HEK293 (cell line): ENCODE measurements around the gene STK39.

Experiments
- CTCF ChIA-PET: fragments of 350-600 bp; formaldehyde crosslinking; extraction: SDS; loops from one replicate; lab custom pipeline; 2021; ENCODE audit warnings: antibody characterized with exemption; lab: Yijun Ruan, JAX
- POLR2A ChIA-PET: fragments of 300-600 bp; formaldehyde crosslinking; extraction: SDS; loops from one replicate; lab custom pipeline; 2020; ENCODE audit warnings: antibody characterized with exemption, inconsistent platforms; lab: Yijun Ruan, JAX
- H3K27ac ChIP-seq: fragments of 200-500 bp; sonication (Bioruptor generic); 2 replicates; pipeline ENCODE4 v1.5.1; 2014; ENCODE audit warnings: low read depth, low read length, control low read depth, inconsistent platforms; ENCODE audit errors: extremely low read depth
- H3K36me3 ChIP-seq, 2 experiments: fragments of 200-500 bp in 1 of 2; sonication (Bioruptor generic) in 1 of 2; 1 replicate in 1 of 2; 2 replicates in 1 of 2; pipeline ENCODE4 v1.5.1; 2014 to 2017; ENCODE audit warnings: inconsistent platforms in 2 of 2, low read length in 2 of 2; ENCODE audit not compliant: control insufficient read depth in 2 of 2, insufficient read depth in 1 of 2
- H3K4me1 ChIP-seq: fragments of 200-500 bp; sonication (Bioruptor generic); 2 replicates; pipeline ENCODE4 v1.5.1; 2014; ENCODE audit warnings: mild to moderate bottlenecking, low read length, inconsistent platforms; ENCODE audit not compliant: control insufficient read depth, insufficient read depth
- H3K4me3 ChIP-seq: 2 replicates; pipeline ENCODE4 v1.5.1; 2011; ENCODE audit warnings: low read depth, mild to moderate bottlenecking, control low read depth, low read length, moderate library complexity
- H3K9me3 ChIP-seq: fragments of 200-500 bp; sonication (Bioruptor generic); 2 replicates; pipeline ENCODE4 v1.5.1; 2014; ENCODE audit warnings: low read depth, low read length, inconsistent platforms; ENCODE audit not compliant: control insufficient read depth, insufficient read depth
- GLI4 ChIP-seq: fragments of 450-650 bp; formaldehyde crosslinking; IDR thresholded peaks from 2 replicates; pipeline ENCODE4 v1.5.1; 2016; ENCODE audit warnings: missing biosample characterization, missing genetic modification characterization
- KLF9 ChIP-seq: fragments of 450-650 bp; formaldehyde crosslinking; IDR thresholded peaks from 2 replicates; pipeline ENCODE4 v1.5.1; 2016; ENCODE audit warnings: missing biosample characterization, missing genetic modification characterization, low read depth
- OSR2 ChIP-seq: fragments of 450-650 bp; formaldehyde crosslinking; IDR thresholded peaks from 2 replicates; pipeline ENCODE4 v1.5.1; 2016; ENCODE audit warnings: missing biosample characterization, missing genetic modification characterization
- YY1 ChIP-seq: fragments of 450-650 bp; formaldehyde crosslinking; IDR thresholded peaks from 2 replicates; pipeline ENCODE4 v1.5.1; 2018; ENCODE audit warnings: missing biosample characterization, missing genetic modification characterization
- ZBTB1 ChIP-seq: fragments of 450-650 bp; formaldehyde crosslinking; IDR thresholded peaks from 2 replicates; pipeline ENCODE4 v1.5.1; 2016; ENCODE audit warnings: missing biosample characterization, missing genetic modification characterization
- ZBTB17 ChIP-seq: fragments of 450-650 bp; formaldehyde crosslinking; IDR thresholded peaks from 2 replicates; pipeline ENCODE4 v1.5.1; 2016; ENCODE audit warnings: missing biosample characterization, missing genetic modification characterization
- ZEB2 ChIP-seq: fragments of 450-650 bp; formaldehyde crosslinking; IDR thresholded peaks from 2 replicates; pipeline ENCODE4 v1.5.1; 2016; ENCODE audit warnings: missing biosample characterization, missing genetic modification characterization
- ZNF10 ChIP-seq: fragments of 450-650 bp; formaldehyde crosslinking; IDR thresholded peaks from 2 replicates; pipeline ENCODE4 v1.5.1; 2017; ENCODE audit warnings: missing biosample characterization, missing genetic modification characterization
- ZNF174 ChIP-seq: fragments of 450-650 bp; formaldehyde crosslinking; IDR thresholded peaks from 2 replicates; pipeline ENCODE4 v1.5.0; 2017; ENCODE audit warnings: missing biosample characterization, mild to moderate bottlenecking, missing genetic modification characterization
- ZNF2 ChIP-seq: fragments of 450-650 bp; formaldehyde crosslinking; IDR thresholded peaks from 2 replicates; pipeline ENCODE4 v1.5.1; 2016; ENCODE audit warnings: missing biosample characterization, missing genetic modification characterization
- ZNF202 ChIP-seq: fragments of 450-650 bp; formaldehyde crosslinking; IDR thresholded peaks from 2 replicates; pipeline ENCODE4 v1.5.1; 2016; ENCODE audit warnings: missing biosample characterization, missing genetic modification characterization, borderline replicate concordance
- ZNF350 ChIP-seq: fragments of 450-650 bp; formaldehyde crosslinking; IDR thresholded peaks from 2 replicates; pipeline ENCODE4 v1.5.0; 2017; ENCODE audit warnings: missing biosample characterization, mild to moderate bottlenecking, missing genetic modification characterization
- ZNF585B ChIP-seq: fragments of 450-650 bp; formaldehyde crosslinking; IDR thresholded peaks from 2 replicates; pipeline ENCODE4 v1.5.1; 2016; ENCODE audit warnings: missing biosample characterization, missing genetic modification characterization
- ZNF707 ChIP-seq: fragments of 450-650 bp; formaldehyde crosslinking; IDR thresholded peaks from 2 replicates; pipeline ENCODE4 v1.5.1; 2016; ENCODE audit warnings: missing biosample characterization, missing genetic modification characterization
- TF ChIP-seq, protein P1 (sequence below): fragments of 450-650 bp; formaldehyde crosslinking; IDR thresholded peaks from 2 replicates; pipeline ENCODE4 v1.5.1; 2016; ENCODE audit warnings: missing biosample characterization, missing genetic modification characterization
- TF ChIP-seq, protein P2 (sequence below): fragments of 450-650 bp; formaldehyde crosslinking; IDR thresholded peaks from 2 replicates; pipeline ENCODE4; 2016; ENCODE audit warnings: missing biosample characterization, missing genetic modification characterization
- TF ChIP-seq, protein P3 (sequence below): fragments of 450-650 bp; formaldehyde crosslinking; IDR thresholded peaks from 2 replicates; pipeline ENCODE4 v1.5.1; 2016; ENCODE audit warnings: missing biosample characterization, missing genetic modification characterization
- TF ChIP-seq, protein P4 (sequence below): fragments of 450-650 bp; formaldehyde crosslinking; IDR thresholded peaks from 2 replicates; pipeline ENCODE4 v1.5.1; 2017; ENCODE audit warnings: missing biosample characterization, missing genetic modification characterization

Gene STK39

DNA sequence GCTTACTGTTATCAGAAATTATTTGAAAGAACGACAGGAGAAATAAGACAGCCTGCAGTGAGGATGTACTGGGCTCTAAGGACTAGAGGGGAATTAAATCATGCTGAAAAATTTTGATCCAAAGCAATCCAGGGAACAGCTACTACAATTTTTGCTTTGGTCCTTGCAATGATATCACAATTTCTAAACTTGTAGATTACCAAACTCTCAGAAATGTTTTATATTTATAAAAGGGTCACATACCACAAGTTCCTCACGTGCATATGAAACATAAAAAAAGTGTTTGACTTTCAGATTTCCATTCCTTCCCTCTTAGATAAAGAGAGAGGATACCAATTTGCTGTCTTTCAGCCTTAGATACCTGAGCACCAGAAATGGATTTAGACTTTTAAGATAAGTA is 261.2 kb downstream of the STK39 start:
- ChIA-PET CTCF (no interaction called here), POLR2A (no interaction called here)
- TF ChIP-seq KLF9 (tag by site-specific recombination) (no peak), ZEB2 (no peak), ZNF350 (tag by site-specific recombination) (no peak), ZNF10 (tag by site-specific recombination) (no peak), ZNF707 (tag by site-specific recombination) (no peak), ZBTB17 (tag by site-specific recombination) (no peak), ZNF202 (no peak)
- TF ChIP-seq, protein P1, sequence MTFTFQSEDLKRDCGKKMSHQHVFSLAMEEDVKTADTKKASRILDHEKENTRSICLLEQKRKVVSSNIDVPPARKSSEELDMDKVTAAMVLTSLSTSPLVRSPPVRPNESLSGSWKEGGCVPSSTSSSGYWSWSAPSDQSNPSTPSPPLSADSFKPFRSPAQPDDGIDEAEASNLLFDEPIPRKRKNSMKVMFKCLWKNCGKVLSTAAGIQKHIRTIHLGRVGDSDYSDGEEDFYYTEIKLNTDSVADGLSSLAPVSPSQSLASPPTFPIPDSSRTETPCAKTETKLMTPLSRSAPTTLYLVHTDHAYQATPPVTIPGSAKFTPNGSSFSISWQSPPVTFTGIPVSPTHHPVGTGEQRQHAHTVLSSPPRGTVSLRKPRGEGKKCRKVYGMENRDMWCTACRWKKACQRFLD (tag by site-specific recombination), result no peak
- TF ChIP-seq, protein P2, sequence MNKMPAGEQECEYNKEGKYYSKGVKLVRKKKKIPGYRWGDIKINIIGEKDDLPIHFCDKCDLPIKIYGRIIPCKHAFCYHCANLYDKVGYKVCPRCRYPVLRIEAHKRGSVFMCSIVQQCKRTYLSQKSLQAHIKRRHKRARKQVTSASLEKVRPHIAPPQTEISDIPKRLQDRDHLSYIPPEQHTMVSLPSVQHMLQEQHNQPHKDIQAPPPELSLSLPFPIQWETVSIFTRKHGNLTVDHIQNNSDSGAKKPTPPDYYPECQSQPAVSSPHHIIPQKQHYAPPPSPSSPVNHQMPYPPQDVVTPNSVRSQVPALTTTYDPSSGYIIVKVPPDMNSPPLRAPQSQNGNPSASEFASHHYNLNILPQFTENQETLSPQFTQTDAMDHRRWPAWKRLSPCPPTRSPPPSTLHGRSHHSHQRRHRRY (tag by site-specific recombination), result no peak
- Histone ChIP-seq H3K4me3 (no peak overlapping the region), H3K4me1 (no peaks in the 10 kb centered on the region), H3K27ac (no peak overlapping the region), H3K9me3 (no peaks in the 10 kb centered on the region), H3K36me3 (peaks cover 0 to 6% of the 10 kb centered on the region in 2 experiments; a peak in 1 of 3 replicates)

DNA sequence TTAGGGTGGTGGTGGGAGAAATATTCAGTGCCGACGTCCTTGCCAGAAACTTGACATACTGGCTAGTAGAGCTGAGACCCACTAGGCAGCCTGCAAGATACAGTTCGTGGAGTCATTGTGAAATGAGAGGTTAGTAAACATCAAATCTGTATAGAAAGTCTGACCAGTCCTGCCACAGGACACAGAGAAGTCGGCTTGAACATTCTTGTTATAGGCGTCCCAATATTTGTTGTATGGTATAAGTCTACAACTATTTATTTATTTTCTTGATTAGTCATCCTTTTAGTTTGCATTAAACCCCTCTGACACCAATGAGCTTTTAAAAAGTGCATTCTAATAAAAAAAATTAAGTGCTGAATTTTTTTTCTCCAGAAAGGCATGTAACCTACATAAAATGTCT is 265.4 kb downstream of the STK39 start:
- ChIA-PET CTCF (no interaction called here), POLR2A (no interaction called here)
- H3K4me3 ChIP-seq, result no peak overlapping the region
- H3K27ac ChIP-seq, result no peak overlapping the region
- H3K4me1 ChIP-seq, result no peaks in the 10 kb centered on the region
- no peak for TF ChIP-seq ZBTB1 (tag by site-specific recombination)
- TF ChIP-seq GLI4 (tag by site-specific recombination), result no peak
- TF ChIP-seq, protein P1 (tag by site-specific recombination), result no peak
- no peaks in the 10 kb centered on the region for H3K9me3 ChIP-seq
- H3K36me3 ChIP-seq, result peaks cover 0 to 6% of the 10 kb centered on the region in 2 experiments; a peak in 1 of 3 replicates

DNA sequence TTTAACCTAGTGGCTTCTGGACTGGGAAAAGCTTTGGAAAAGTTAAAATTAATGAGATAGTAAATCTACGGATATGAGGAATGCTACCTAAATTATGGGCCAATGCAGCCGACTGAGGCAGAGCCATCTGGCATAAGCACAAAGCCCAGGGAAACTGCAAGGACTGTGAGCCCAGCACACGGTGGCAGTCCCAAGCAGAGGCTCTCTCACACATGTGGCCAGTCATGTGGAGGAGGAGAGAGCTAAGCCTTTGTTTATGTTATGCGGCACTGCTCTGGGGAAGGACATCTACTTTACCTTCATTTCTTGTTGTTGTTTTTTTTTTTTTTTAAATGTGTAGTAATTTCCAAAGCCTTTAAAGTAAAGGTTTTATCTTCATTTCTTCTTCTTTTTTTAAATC is 267.0 kb downstream of the STK39 start:
- CTCF ChIA-PET, result interaction anchor here (0.5 kb wide), 1 partner anchor 136 kb away, joined by 3 read pairs; no protein-coding TSS in a partner anchor
- POLR2A ChIA-PET, result no interaction called here
- H3K36me3 ChIP-seq, result peaks cover 0 to 6% of the 10 kb centered on the region in 2 experiments; a peak in 1 of 3 replicates

More for the DNA sequence above, 267.0 kb downstream of the STK39 start:
- Histone ChIP-seq H3K27ac (no peak overlapping the region), H3K4me3 (no peak overlapping the region)
- TF ChIP-seq YY1 (tag by site-specific recombination), result no peak
- TF ChIP-seq, protein P1 (tag by site-specific recombination), result no peak
- TF ChIP-seq, protein P3, sequence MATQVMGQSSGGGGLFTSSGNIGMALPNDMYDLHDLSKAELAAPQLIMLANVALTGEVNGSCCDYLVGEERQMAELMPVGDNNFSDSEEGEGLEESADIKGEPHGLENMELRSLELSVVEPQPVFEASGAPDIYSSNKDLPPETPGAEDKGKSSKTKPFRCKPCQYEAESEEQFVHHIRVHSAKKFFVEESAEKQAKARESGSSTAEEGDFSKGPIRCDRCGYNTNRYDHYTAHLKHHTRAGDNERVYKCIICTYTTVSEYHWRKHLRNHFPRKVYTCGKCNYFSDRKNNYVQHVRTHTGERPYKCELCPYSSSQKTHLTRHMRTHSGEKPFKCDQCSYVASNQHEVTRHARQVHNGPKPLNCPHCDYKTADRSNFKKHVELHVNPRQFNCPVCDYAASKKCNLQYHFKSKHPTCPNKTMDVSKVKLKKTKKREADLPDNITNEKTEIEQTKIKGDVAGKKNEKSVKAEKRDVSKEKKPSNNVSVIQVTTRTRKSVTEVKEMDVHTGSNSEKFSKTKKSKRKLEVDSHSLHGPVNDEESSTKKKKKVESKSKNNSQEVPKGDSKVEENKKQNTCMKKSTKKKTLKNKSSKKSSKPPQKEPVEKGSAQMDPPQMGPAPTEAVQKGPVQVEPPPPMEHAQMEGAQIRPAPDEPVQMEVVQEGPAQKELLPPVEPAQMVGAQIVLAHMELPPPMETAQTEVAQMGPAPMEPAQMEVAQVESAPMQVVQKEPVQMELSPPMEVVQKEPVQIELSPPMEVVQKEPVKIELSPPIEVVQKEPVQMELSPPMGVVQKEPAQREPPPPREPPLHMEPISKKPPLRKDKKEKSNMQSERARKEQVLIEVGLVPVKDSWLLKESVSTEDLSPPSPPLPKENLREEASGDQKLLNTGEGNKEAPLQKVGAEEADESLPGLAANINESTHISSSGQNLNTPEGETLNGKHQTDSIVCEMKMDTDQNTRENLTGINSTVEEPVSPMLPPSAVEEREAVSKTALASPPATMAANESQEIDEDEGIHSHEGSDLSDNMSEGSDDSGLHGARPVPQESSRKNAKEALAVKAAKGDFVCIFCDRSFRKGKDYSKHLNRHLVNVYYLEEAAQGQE (tag by site-specific recombination), result no peak
- TF ChIP-seq, protein P4, sequence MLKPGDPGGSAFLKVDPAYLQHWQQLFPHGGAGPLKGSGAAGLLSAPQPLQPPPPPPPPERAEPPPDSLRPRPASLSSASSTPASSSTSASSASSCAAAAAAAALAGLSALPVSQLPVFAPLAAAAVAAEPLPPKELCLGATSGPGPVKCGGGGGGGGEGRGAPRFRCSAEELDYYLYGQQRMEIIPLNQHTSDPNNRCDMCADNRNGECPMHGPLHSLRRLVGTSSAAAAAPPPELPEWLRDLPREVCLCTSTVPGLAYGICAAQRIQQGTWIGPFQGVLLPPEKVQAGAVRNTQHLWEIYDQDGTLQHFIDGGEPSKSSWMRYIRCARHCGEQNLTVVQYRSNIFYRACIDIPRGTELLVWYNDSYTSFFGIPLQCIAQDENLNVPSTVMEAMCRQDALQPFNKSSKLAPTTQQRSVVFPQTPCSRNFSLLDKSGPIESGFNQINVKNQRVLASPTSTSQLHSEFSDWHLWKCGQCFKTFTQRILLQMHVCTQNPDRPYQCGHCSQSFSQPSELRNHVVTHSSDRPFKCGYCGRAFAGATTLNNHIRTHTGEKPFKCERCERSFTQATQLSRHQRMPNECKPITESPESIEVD (tag by site-specific recombination), result no peak
- no peak for TF ChIP-seq ZNF174
- TF ChIP-seq ZNF585B, result no peak
- no peak for TF ChIP-seq ZNF2 (tag by site-specific recombination)
- TF ChIP-seq OSR2, result no peak
- TF ChIP-seq, all 188 proteins: peak for 0
- Histone ChIP-seq H3K9me3 (no peaks in the 10 kb centered on the region), H3K4me1 (no peaks in the 10 kb centered on the region)
